Keratinocyte (primary cell): ENCODE results near the gene ST8SIA4. TPM values are rescaled to one million over a fixed set of nuclear protein-coding genes. Genes with fewer than 3 reads are reported as not detected.

Experiments
- DNase-seq: peaks from one replicate; pipeline ENCODE4 v3.0.0-alpha.2; 2011; ENCODE audit warnings: low read depth, missing footprints, low spot score
- FAIRE-seq: peaks from 2 replicates; lab custom pipeline; 2011; peaks lifted over from hg19 to GRCh38; lab: Jason Lieb, UNC
- H2AFZ ChIP-seq: 2 replicates; pipeline ENCODE4 v1.6.0; 2012; ENCODE audit warnings: low read length, control low read depth, inconsistent platforms; ENCODE audit not compliant: control insufficient read depth
- H3K27ac ChIP-seq: 2 replicates; pipeline ENCODE4 v1.5.1; 2011; ENCODE audit warnings: low read length; ENCODE audit not compliant: control insufficient read depth, insufficient read depth
- H3K27me3 ChIP-seq: 3 replicates; pipeline ENCODE4 v1.6.0; 2011; ENCODE audit warnings: low read length; ENCODE audit not compliant: control insufficient read depth, insufficient read depth; ENCODE audit errors: extremely low read depth
- H3K36me3 ChIP-seq, 2 experiments: 2 replicates in 1 of 2; 3 replicates in 1 of 2; pipeline ENCODE4 v1.5.1; 2011; ENCODE audit warnings: low read length in 2 of 2, mild to moderate bottlenecking in 1 of 2; ENCODE audit not compliant: control insufficient read depth in 2 of 2, insufficient read depth in 2 of 2; ENCODE audit errors: extremely low read depth in 1 of 2
- H3K4me1 ChIP-seq: 3 replicates; pipeline ENCODE4 v1.5.1; 2011; ENCODE audit warnings: low read length; ENCODE audit not compliant: control insufficient read depth, insufficient read depth; ENCODE audit errors: extremely low read depth
- H3K4me2 ChIP-seq: 3 replicates; pipeline ENCODE4 v1.6.0; 2011; ENCODE audit warnings: low read depth, low read length; ENCODE audit not compliant: control insufficient read depth, insufficient read depth; ENCODE audit errors: extremely low read depth
- H3K4me3 ChIP-seq, 3 experiments: fragments of 200-600 bp in 1 of 3; sonication (generic) in 1 of 3; 2 replicates in 2 of 3; 3 replicates in 1 of 3; pipeline ENCODE4 v1.5.1; 2011 to 2016; ENCODE audit warnings: low read length in 3 of 3, mild to moderate bottlenecking in 3 of 3, control low read depth in 2 of 3, inconsistent platforms in 1 of 3, low read depth in 1 of 3, mixed read lengths in 1 of 3, mixed run types in 1 of 3, moderate library complexity in 1 of 3; ENCODE audit not compliant: control insufficient read depth in 2 of 3, insufficient read depth in 2 of 3; ENCODE audit errors: extremely low read depth in 1 of 3
- H3K79me2 ChIP-seq: 2 replicates; pipeline ENCODE4 v1.6.0; 2012; ENCODE audit warnings: low read length; ENCODE audit not compliant: control insufficient read depth, insufficient read depth
- H3K9ac ChIP-seq: 3 replicates; pipeline ENCODE4 v1.6.0; 2011; ENCODE audit warnings: low read length; ENCODE audit not compliant: control insufficient read depth, insufficient read depth; ENCODE audit errors: extremely low read depth
- H3K9me1 ChIP-seq: 3 replicates; pipeline ENCODE4 v1.6.0; 2011; ENCODE audit warnings: low read length; ENCODE audit not compliant: control insufficient read depth, insufficient read depth; ENCODE audit errors: extremely low read depth
- H3K9me3 ChIP-seq: 2 replicates; pipeline ENCODE4 v1.5.1; 2012; ENCODE audit warnings: low read depth, low read length; ENCODE audit not compliant: control insufficient read depth
- H4K20me1 ChIP-seq: 3 replicates; pipeline ENCODE4 v1.6.0; 2011; ENCODE audit warnings: low read length; ENCODE audit not compliant: control insufficient read depth, insufficient read depth; ENCODE audit errors: extremely low read depth
- EZH2 ChIP-seq: IDR thresholded peaks from one replicate; pipeline ENCODE4 v1.6.1; 2012; ENCODE audit warnings: inconsistent platforms, mild to moderate bottlenecking, low read length, moderate library complexity
- dilution Hi-C: fragments of 300-500 bp; cut with MboI; formaldehyde crosslinking; loops from one replicate; pipeline ENCODE4 v1.7.0; 2020; ENCODE audit warnings: low sequenced_read_pairs; ENCODE audit not compliant: extremely low pct_ligation_motif_present
- polyA plus RNA-seq, 5 experiments: library from polyadenylated mRNA; depleted of rRNA in 3 of 5; stranded (reverse) in 3 of 5; stranded (forward) in 1 of 5; unstranded in 1 of 5; fragments of >200 nt; gene quantifications; 1 replicate in 1 of 5; 2 replicates in 3 of 5; 3 replicates in 1 of 5; pipeline versions ENCODE4 v1.2.1 to v1.2.3, GENCODE V29; 2011 to 2012; ENCODE audit warnings: missing spikeins in 2 of 5, low read depth in 1 of 5, low replicate concordance in 1 of 5
- TF ChIP-seq, protein P1 (sequence below), 3 experiments: IDR thresholded peaks in 1 of 3; conservative IDR thresholded peaks in 1 of 3; optimal IDR thresholded peaks in 1 of 3; 2 replicates in 2 of 3; 3 replicates in 1 of 3; pipeline versions ENCODE3 to v1.5.1; 2011; ENCODE audit warnings: low read length in 3 of 3, mild to moderate bottlenecking in 3 of 3, moderate library complexity in 2 of 3, control low read depth in 1 of 3, inconsistent platforms in 1 of 3; ENCODE audit not compliant: insufficient read depth in 2 of 3; ENCODE audit errors: extremely low read depth in 1 of 3

The ST8SIA4 gene
- polyA plus RNA-seq, 1 donor (not counting 4 experiments of a cell fraction or from before 2014, with no cell fraction given): 0.43 TPM

DNA sequence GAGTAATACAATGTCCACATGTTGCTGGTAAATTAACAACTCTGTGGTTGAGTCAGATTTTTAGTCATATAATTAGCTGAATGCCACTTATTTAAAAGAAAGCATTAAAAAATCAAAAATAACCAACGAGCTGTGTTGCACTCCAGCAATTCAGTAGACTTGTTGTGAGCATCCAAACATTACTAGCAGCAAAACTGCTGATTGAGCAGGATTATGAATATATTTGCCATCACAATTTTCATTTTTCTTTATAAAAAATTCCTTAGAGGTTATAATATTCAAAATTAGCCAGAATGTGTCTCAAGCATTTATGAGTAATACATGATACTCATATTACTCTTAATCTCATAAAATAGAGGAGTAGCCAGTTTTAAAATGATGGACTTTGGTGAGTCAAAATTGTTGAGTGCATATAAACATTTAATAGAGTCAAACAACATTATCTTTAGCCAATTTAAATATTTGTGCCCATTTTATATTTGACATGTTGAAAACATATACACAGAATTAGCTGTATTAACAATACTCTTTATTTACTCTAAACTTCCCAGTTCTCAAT is 44.0 kb downstream of the ST8SIA4 start:
- no peaks in the 10 kb centered on the region for H3K27me3 ChIP-seq
- no peak overlapping the region for H3K4me3 ChIP-seq
- dilution Hi-C loops: no loop called here
- no peak overlapping the region for H3K27ac ChIP-seq
- H3K9ac ChIP-seq: no peak overlapping the region
- H3K79me2 ChIP-seq: no peaks in the 10 kb centered on the region
- H3K9me3 ChIP-seq: no peaks in the 10 kb centered on the region
- FAIRE-seq: no peak
- no peak overlapping the region for H3K4me2 ChIP-seq
- H4K20me1 ChIP-seq: no peaks in the 10 kb centered on the region
- H2AFZ ChIP-seq: no peak overlapping the region
- no peaks in the 10 kb centered on the region for H3K4me1 ChIP-seq
- no peaks in the 10 kb centered on the region for H3K36me3 ChIP-seq
- no peak for DNase-seq
- TF ChIP-seq, protein P1, sequence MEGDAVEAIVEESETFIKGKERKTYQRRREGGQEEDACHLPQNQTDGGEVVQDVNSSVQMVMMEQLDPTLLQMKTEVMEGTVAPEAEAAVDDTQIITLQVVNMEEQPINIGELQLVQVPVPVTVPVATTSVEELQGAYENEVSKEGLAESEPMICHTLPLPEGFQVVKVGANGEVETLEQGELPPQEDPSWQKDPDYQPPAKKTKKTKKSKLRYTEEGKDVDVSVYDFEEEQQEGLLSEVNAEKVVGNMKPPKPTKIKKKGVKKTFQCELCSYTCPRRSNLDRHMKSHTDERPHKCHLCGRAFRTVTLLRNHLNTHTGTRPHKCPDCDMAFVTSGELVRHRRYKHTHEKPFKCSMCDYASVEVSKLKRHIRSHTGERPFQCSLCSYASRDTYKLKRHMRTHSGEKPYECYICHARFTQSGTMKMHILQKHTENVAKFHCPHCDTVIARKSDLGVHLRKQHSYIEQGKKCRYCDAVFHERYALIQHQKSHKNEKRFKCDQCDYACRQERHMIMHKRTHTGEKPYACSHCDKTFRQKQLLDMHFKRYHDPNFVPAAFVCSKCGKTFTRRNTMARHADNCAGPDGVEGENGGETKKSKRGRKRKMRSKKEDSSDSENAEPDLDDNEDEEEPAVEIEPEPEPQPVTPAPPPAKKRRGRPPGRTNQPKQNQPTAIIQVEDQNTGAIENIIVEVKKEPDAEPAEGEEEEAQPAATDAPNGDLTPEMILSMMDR (optimal IDR thresholded peaks at IDR 0.05 in 1 of 3, IDR thresholded peaks at IDR 0.05 in 1 of 3, conservative IDR thresholded peaks at IDR 0.05 in 1 of 3; ENCODE audit: extremely low read depth in 1 of 3, insufficient read depth in 2 of 3, low read length in 3 of 3): no peak
- no peak for TF ChIP-seq EZH2
- H3K9me1 ChIP-seq: no peaks in the 10 kb centered on the region

DNA sequence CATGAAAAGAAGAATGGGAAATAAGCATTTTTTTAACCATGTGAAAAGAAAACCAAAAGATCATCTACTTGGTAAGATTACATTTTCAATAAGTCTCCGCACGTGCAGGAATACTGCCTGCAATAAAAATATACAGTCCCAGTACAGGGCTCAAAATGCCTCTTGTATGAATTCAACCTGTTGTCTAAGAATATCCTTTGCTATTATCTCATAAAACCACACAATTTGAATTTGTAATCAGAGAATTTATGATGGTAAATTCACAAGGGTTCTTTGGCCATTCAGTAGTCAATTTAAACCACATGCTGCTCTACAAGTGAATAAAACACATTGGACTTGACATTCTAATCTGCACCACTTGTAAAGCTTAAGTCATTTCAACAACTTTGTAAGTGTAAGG is 46.6 kb downstream of the ST8SIA4 start:
- no peaks in the 10 kb centered on the region for H3K9me1 ChIP-seq
- no peaks in the 10 kb centered on the region for H4K20me1 ChIP-seq
- H3K9me3 ChIP-seq: no peaks in the 10 kb centered on the region
- H3K4me2 ChIP-seq: no peak overlapping the region
- DNase-seq (no peak), FAIRE-seq (no peak)
- H3K27me3 ChIP-seq: no peaks in the 10 kb centered on the region
- H3K9ac ChIP-seq: no peak overlapping the region
- H3K27ac ChIP-seq: no peak overlapping the region
- no peak overlapping the region for H2AFZ ChIP-seq
- no peaks in the 10 kb centered on the region for H3K4me1 ChIP-seq
- dilution Hi-C loops: no loop called here
- no peaks in the 10 kb centered on the region for H3K36me3 ChIP-seq
- TF ChIP-seq, protein P1 (optimal IDR thresholded peaks at IDR 0.05 in 1 of 3, IDR thresholded peaks at IDR 0.05 in 1 of 3, conservative IDR thresholded peaks at IDR 0.05 in 1 of 3; ENCODE audit: extremely low read depth in 1 of 3, insufficient read depth in 2 of 3, low read length in 3 of 3): no peak
- TF ChIP-seq EZH2: no peak
- no peak overlapping the region for H3K4me3 ChIP-seq
- H3K79me2 ChIP-seq: no peaks in the 10 kb centered on the region
